ENCODE data around the gene MYOG. TPM values are rescaled to one million over a fixed set of nuclear protein-coding genes. Genes with fewer than 3 reads are reported as not detected.

MYOG gene
- total and polyA plus RNA-seq, 2 of the 4 experiments (the other 2 are of a cell fraction): not detected

DNA sequence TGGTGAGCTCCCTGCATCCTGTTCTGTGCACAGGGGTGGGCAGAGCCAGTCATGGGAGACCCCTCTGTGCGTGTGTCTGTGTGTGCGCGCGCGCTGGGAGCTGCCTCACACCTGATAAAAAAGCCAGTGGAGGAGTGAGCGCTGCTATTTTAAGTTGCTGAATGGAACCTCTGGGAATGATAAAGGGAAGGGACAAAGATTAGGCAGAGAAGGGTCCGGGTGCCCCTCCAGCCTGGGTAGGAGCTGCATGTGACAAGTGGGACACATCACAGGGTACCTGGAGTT is 42.6 kb upstream of the MYOG start:
- Histone ChIP-seq H4K91ac (ENCODE audit: insufficient read depth, low read depth, low read length) (no peak overlapping the region), H2BK5ac (ENCODE audit: low read depth, low read length, poor library complexity, severe bottlenecking) (no peak overlapping the region), H3K27me3 (ENCODE audit: control insufficient read depth, insufficient read depth, low read length) (peaks cover 38% of the 10 kb centered on the region), H2BK15ac (ENCODE audit: low read depth, low read length) (no peak overlapping the region), H2AFZ (replicated peaks; ENCODE audit: low read length, poor library complexity) (peak overlapping the region; percentile 65), H3K4me3 (ENCODE audit: insufficient read depth, low read depth, low read length) (no peak overlapping the region; the same call in 1 of the 2 replicates), H4K5ac (ENCODE audit: low read depth, low read length) (no peak overlapping the region), H2BK20ac (ENCODE audit: low read depth, low read length) (no peak overlapping the region), H2BK120ac (ENCODE audit: low read depth, low read length) (no peak overlapping the region), H4K20me1 (ENCODE audit: insufficient read depth, low read length) (no peaks in the 10 kb centered on the region), H3K4ac (ENCODE audit: low read depth, low read length) (no peak overlapping the region), H3K36me3 (ENCODE audit: control insufficient read depth, insufficient read depth, low read length) (no peaks in the 10 kb centered on the region), H3K4me1 (ENCODE audit: control insufficient read depth, insufficient read depth, low read length) (peaks cover 3% of the 10 kb centered on the region; the same call in 1 of the 2 replicates), H2AK5ac (ENCODE audit: low read depth, low read length) (no peak overlapping the region), H3K9ac (ENCODE audit: low read depth, low read length) (no peak overlapping the region), H4K8ac (ENCODE audit: low read depth in 2 of 2, low read length in 2 of 2) (no peak overlapping the region), H3K9me3 (ENCODE audit: control insufficient read depth, insufficient read depth, low read length) (no peaks in the 10 kb centered on the region), H3K14ac (replicated peaks; ENCODE audit: low read depth, low read length) (no peak overlapping the region), H3K4me2 (ENCODE audit: low read depth, low read length) (peak overlapping the region; percentile 47; the same call in 1 of the 2 replicates), H3K23ac (ENCODE audit: low read depth, low read length) (no peak overlapping the region), H3K9me1 (ENCODE audit: insufficient read depth, low read length) (no peaks in the 10 kb centered on the region), H3K56ac (ENCODE audit: extremely low read depth, insufficient read depth, low read length) (no peak overlapping the region), H3K18ac (ENCODE audit: low read depth, low read length) (no peak overlapping the region), H2AK9ac (replicated peaks; ENCODE audit: low read depth, low read length, poor library complexity) (no peak overlapping the region), H3K27ac (ENCODE audit: insufficient read depth, low read length) (no peak overlapping the region), H3K79me1 (ENCODE audit: low read depth in 1 of 2, low read length in 2 of 2) (no peaks in the 10 kb centered on the region)
- no TSS peak for BruUV-seq (replicated peaks)
- ChIA-PET CTCF (interaction anchor here (0.6 to 1.4 kb wide), 4 partner anchors 11 to 87 kb away, joined by 3 to 6 read pairs (median 5); no protein-coding TSS in a partner anchor), POLR2A (ENCODE audit: unreplicated experiment) (no interaction called here)
- dilution Hi-C loops (cut with HindIII; ENCODE audit: low sequenced_read_pairs, unreplicated experiment) (no loop called here), in situ Hi-C loops (cut with MboI; ENCODE audit: low sequenced_read_pairs) (no loop called here), intact Hi-C loops (cut with micrococcal nuclease) (no loop called here)
- WGBS, 2 experiments (ENCODE audit: extremely low coverage in 2 of 2, insufficient read length in 1 of 2): 0% methylated on average over 1 of the region's 7 CpGs; no CpG with 5 or more reads in 1 of the 2 experiments
- ATAC-seq (ENCODE audit: low read depth) (no peak), DNase-seq (no peak)
- no peak for TF ChIP-seq POLR2A (IDR thresholded peaks at IDR 0.05; ENCODE audit: low read depth, low read length)
- no peak for TF ChIP-seq RCOR1 (IDR thresholded peaks at IDR 0.05; ENCODE audit: insufficient replicate concordance, low read length)
- no peak for TF ChIP-seq RAD21 (IDR thresholded peaks at IDR 0.05; ENCODE audit: low read length)
- no peak for TF ChIP-seq MAZ (IDR thresholded peaks at IDR 0.05; ENCODE audit: borderline replicate concordance, low read depth, low read length)
- TF ChIP-seq CHD1 (IDR thresholded peaks at IDR 0.05; ENCODE audit: low read depth, low read length): no peak
- no peak for TF ChIP-seq SMC3 (IDR thresholded peaks at IDR 0.05; ENCODE audit: low read depth, low read length)
- TF ChIP-seq RFX5 (IDR thresholded peaks at IDR 0.05; ENCODE audit: low read depth, low read length): no peak
- no peak for TF ChIP-seq CEBPB (IDR thresholded peaks at IDR 0.05; ENCODE audit: low read depth, low read length)
- no peak for TF ChIP-seq MAFK (IDR thresholded peaks at IDR 0.05; ENCODE audit: low read depth, low read length)
- no peak for TF ChIP-seq FOS (IDR thresholded peaks at IDR 0.05; ENCODE audit: low read depth, low read length)
- no peak for TF ChIP-seq BHLHE40 (IDR thresholded peaks at IDR 0.05; ENCODE audit: low read depth, low read length)
- TF ChIP-seq, protein P1, sequence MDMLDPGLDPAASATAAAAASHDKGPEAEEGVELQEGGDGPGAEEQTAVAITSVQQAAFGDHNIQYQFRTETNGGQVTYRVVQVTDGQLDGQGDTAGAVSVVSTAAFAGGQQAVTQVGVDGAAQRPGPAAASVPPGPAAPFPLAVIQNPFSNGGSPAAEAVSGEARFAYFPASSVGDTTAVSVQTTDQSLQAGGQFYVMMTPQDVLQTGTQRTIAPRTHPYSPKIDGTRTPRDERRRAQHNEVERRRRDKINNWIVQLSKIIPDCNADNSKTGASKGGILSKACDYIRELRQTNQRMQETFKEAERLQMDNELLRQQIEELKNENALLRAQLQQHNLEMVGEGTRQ (IDR thresholded peaks at IDR 0.05; ENCODE audit: low read depth, low read length): no peak
- TF ChIP-seq, protein P2, sequence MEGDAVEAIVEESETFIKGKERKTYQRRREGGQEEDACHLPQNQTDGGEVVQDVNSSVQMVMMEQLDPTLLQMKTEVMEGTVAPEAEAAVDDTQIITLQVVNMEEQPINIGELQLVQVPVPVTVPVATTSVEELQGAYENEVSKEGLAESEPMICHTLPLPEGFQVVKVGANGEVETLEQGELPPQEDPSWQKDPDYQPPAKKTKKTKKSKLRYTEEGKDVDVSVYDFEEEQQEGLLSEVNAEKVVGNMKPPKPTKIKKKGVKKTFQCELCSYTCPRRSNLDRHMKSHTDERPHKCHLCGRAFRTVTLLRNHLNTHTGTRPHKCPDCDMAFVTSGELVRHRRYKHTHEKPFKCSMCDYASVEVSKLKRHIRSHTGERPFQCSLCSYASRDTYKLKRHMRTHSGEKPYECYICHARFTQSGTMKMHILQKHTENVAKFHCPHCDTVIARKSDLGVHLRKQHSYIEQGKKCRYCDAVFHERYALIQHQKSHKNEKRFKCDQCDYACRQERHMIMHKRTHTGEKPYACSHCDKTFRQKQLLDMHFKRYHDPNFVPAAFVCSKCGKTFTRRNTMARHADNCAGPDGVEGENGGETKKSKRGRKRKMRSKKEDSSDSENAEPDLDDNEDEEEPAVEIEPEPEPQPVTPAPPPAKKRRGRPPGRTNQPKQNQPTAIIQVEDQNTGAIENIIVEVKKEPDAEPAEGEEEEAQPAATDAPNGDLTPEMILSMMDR (conservative IDR thresholded peaks at IDR 0.05; ENCODE audit: low read depth, low read length): no peak
- no peak for TF ChIP-seq NFE2L2 (IDR thresholded peaks at IDR 0.05; ENCODE audit: low read depth, low read length)
- no peak for TF ChIP-seq MXI1 (IDR thresholded peaks at IDR 0.05; ENCODE audit: borderline replicate concordance, low read depth, low read length)
- TF ChIP-seq, protein P3, sequence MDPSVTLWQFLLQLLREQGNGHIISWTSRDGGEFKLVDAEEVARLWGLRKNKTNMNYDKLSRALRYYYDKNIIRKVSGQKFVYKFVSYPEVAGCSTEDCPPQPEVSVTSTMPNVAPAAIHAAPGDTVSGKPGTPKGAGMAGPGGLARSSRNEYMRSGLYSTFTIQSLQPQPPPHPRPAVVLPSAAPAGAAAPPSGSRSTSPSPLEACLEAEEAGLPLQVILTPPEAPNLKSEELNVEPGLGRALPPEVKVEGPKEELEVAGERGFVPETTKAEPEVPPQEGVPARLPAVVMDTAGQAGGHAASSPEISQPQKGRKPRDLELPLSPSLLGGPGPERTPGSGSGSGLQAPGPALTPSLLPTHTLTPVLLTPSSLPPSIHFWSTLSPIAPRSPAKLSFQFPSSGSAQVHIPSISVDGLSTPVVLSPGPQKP (IDR thresholded peaks at IDR 0.05; ENCODE audit: borderline replicate concordance, low read depth, low read length): no peak

All from IMR-90 (cell line).